Raji (cell line): Measurements from ENCODE around the gene STAT1.

Experiments used
- POLR2A ChIP-seq: IDR thresholded peaks from 2 replicates; pipeline ENCODE4 v1.6.1; 2011; ENCODE audit warnings: low read depth, low read length, control low read depth; ENCODE audit not compliant: insufficient read depth

STAT1 gene

DNA sequence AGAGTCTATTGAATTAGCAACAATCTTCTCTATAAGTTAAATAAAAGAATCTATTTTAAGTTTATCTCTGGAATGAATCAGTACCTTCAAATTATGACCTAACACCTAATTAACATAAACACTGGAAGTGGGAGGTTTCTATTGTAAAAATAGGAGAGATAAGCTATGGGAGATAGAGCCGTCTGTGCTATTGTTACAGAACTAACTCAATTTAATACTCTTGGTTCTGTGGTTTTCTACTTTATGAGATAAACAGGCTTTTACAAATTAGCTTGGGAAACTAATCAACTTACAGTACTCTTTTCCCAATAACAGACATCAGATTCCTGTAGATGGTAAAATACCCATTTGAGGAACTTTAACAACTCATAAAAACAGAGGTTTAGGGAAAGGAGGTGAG, 25.6 kb upstream of the STAT1 start:
- no peak for TF ChIP-seq POLR2A

DNA sequence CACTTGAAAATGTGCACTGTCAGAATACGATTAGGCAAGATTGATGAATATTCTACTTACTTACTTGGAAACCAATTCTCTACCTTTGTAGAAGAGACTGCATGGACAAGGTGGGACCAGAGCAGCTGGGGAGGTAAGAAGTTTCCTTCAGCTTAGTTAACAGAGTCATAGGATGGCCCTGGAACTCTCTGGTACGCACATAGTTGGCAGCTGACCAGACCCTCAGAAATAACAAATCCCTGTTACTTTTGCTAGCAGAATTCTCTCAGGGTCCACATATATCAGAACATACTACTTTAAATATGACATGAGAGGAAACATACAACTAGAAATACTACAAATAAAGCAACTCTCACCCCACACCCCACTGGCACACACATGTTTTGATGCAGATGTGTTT, 24.8 kb upstream of the STAT1 start:
- TF ChIP-seq POLR2A: no peak

DNA sequence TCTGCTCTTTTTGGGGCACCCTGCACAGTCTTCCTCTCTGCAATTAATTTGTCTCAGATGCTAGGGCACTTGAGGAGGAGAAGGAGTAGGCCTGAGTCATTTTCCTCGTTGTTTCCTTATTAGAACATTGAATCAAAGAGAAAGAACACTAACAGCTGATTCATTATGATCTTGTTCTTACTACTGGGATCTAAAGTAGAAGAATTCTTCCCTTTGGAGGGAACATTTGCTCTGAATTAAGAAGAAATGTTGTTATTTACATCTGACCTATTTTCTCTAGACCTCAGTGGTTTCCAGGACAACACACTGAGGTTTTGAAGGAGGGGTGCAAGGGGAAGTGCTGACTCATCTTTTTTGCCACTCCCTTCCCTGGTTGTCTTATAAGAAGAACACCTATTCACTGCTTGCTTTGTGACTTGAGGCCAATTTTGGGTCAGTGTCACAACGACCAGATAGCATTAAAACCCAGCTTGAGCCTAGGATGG, 24.3 kb upstream of the STAT1 start:
- TF ChIP-seq POLR2A: no peak

DNA sequence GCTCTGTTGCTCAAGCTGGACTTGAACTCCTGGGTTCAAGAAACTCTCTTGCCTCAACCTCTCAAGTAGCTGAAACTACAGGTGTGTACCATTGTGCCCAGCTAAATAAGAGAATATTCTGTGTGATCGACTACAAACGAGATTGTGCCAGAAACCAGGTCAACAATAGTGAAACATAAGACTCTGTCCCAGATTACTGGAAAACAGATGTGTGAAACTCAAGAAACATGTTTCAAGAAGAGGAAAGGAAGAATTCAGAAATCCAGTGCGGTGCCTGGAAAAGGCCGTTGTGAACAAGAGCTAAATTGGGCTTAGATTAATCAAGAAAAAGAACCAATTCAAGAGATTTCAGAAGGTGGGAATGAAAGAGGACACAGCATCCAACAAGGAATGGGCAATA, 23.4 kb upstream of the STAT1 start:
- no peak for TF ChIP-seq POLR2A

DNA sequence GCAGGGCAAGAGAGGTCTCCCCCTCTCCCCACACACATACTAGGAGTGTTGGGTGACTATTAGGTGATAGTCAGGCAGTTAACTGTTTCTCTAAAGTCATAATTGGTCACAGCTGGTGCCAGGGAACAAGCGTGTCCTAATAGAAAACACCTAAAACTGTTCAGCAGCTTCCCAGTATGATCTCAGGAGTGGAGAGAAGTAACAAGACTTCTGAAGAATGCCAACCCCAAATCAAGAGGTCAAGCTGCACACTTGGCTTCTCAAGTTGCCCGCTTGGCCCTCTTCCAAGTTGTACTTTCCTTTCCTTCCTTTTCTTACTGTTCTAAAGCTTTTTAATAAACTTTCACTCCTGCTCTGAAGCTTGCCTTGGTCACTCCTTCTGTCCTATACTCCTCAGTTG, 22.4 kb upstream of the STAT1 start:
- no peak for TF ChIP-seq POLR2A

DNA sequence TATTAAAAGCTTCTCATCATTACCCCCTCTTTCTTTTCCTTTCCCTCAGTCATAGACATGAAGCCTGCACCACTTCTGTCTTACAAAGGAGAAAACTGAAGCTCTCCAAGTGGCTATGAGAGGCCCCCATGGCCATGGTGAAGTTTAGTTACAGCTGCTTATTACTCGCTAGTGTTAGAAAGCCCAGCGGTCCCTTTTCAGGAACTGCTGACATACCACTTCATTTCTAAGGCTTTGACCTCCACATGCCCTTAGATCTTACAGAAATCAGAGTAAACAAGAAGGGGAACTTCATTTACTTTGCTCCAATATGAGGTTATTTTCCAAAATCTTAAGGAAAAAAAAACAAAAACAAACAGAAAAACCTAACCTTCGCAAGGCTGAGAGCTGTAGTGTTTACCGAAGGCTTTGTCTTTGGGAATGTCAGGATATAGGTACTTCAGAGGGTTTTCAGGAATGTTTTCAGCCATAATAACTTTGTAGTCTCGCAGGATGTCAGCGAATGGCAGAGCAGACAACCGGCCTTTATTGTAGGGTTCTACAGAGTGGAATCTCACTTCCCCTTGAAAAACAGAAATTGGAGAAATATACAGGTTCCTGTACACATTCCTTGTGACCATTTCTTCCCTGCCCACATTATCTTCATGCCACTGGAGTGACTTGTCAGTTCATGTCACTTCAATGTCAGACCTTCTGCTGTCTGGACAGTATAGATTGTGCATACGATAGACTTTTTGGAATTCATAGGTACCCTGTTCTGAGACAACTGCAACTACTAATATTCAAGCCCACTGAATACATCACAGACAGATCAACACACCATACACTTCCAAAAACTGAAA, 18.8 kb upstream of the STAT1 start:
- TF ChIP-seq POLR2A: no peak

DNA sequence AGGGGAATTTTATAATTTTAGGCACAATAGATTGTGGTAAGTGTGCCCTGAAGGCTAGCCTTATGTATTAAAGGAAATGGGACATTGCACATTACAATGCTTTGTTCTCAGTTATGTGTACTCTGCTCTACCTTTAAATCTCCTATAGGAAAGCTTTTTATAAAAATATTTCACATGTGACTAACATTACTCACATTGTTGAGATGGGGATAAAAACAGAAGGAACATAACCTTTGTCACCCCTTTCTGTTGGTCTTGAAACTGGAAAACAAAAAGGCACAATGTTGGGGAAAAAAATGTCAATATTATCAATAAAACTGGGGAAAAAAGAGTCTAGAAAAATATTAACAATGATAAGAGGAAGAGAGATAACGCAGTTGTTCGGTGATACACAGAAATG, 17.3 kb upstream of the STAT1 start:
- TF ChIP-seq POLR2A: no peak

DNA sequence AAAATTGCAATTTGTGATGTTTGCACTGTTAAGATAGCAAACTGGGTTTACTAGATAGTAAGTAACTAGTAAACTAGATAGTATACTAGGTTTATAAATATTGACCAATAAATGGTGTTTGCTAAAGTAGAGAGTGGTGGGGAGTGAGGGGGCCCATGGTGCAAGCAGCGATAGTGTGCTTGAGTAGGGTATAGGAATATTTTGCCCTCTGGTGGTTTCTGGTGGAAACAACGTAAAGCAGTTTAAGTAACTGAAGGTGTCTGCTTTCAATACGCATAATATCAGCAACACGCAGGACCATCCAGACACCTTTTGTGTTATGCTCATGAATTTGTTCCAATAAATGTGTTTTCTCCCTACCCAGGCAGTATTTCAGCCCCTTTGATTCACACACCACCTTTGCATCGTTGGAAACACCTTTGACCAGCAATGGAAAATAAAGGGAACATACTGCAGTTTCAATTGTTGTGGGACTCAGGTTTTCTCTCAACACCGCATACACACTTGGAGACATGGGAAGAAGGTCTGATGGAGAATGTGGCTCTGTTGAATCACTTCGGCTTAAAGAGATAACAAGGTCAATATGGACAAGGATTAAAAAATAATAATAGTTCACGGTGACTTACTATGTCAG, 16.7 kb upstream of the STAT1 start:
- TF ChIP-seq POLR2A: no peak

DNA sequence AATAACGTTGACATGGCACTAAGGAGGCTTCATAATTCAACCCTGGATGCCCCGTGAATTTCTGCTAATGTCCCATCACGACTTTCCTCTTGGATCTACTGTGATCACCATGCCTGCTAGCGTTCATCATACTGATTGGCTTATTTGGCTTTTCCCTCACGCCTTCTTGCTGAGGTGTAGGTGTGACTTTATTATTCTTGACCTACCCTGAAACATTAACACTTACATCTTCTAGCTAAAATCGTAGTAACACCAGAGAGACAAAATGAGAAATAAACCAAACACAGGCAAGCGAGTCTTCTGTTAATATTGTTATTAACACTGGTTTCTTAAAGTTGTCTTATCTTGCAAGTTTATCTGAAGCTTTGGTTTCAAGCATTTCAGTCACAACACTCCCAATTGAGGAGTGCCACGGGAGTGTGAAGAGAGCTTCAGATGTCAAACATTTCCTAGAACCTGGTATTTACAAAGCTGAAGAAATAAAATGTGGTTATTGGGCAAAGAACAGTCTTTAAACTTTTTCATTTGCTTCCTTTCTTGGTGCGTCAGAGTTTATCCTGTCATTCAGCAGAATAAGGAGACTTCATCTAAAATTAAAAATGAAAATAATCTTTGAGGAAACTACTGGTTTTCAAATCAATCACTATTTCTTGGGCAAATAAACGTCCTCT, 15.4 kb upstream of the STAT1 start:
- no peak for TF ChIP-seq POLR2A

DNA sequence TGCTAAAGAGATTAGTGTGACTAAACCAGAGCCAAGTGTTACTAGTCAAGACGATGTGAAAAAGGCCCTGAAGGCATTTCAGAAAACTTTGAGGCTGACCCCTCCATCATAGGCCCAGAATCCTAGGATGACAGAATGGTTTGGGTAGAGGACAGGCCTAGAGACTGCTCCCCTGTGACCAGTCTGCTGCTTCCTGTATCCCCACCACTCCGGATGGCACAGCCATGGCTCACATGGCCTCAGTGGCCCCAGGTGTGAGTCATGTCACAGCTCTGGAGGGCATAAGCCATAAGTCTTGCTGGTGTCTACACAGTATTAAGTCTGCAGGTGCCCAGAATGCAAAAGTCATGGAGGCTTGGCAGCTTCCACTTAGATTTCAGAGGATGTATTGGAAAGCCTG, 12.4 kb upstream of the STAT1 start:
- TF ChIP-seq POLR2A: no peak

DNA sequence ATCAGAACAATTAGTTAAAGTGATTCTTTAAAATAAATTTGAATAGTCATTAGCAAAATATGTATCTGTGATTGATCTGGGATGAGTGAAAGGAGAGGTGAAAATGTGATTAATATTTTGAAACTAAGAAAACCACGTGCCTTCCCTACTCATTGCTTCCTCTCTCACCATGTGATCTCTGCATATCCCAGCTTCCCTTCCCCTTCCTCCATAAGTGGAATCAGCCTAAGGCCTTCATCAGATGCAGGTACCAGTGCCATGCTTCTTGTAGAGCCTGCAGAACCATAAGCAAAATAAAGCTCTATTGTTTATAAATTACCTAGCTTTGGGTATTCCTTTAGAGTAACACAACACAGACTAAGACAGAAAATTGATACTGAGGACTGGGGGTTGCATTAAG, 11.2 kb upstream of the STAT1 start:
- TF ChIP-seq POLR2A: no peak

DNA sequence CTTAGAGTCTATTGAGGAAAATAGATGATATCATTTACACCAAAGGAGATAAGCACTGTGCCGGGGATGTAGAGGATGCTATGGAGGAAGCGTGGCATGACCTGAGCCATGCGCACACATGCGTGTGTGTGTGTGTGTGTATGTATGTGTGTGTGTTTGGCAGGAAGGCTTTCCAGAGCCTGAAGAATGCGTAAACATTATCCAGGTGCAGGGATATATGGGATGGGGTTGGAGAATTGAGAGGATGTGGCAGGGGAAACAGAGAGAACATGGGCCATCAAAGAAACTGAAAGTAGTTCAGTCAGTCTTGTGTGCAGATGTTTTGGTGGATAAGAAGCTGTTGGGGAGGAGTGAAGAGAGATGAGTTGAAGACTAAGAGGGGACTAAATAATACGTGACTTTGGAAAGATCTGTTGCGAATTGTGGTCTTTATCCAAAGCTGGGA, 9.3 kb upstream of the STAT1 start:
- TF ChIP-seq POLR2A: no peak

DNA sequence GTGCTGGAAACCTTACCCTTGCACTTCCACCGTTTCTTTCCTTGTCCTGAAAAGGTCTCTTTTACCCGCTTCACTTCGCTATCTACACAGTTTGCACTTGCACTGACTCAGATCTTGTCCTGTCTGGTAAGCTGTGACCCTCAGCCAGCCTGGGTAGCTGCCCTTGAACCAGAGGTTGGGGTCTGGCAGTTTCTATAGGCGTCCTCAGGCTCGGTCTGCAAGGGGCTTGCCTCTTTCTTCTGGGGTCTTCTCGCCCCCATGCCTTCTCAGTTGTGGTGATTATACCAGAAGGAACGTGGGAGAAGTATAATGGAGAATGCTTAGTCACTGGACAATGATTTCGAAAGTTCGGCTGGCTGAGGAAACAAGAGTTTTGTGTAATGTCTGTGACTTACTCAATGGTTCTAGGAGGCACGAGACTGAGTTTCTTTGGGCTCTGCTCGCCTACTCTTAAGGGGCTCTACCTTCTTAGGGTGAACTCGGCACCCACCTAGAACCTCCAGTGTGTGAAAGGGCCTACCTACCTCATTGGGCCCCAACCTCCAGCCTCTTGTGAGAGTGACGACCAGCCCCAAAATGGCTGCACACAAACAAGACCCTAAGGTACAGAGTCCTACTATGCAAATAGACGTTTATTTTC, 6.9 kb upstream of the STAT1 start:
- TF ChIP-seq POLR2A: no peak

DNA sequence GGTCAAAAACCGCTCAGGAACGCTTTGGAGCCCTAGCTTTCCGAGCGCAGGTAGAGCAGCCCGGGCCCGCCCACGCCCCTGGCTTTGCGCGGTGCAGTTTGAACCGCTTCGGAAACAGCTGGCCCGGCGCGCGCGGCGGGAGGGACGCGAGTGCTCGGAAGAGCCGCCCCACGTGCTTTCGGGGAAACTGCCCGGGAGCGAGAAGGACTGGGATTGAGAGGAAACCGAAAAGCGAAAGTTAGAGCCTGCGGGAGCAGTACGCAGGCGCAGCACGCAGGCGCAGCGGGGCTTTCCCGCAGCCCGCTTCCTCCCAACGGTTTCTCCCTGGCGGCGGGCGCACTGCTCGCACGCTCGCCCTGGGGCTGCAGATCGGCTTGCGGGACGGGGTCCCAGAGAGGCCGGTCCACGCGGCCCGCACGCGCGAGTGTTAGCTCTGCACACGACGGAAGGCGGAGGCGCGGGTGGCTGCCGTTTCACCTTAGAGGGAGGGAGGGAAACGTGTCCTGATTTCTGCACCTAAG, 6.3 kb upstream of the STAT1 start:
- peak; percentile 70 for TF ChIP-seq POLR2A

DNA sequence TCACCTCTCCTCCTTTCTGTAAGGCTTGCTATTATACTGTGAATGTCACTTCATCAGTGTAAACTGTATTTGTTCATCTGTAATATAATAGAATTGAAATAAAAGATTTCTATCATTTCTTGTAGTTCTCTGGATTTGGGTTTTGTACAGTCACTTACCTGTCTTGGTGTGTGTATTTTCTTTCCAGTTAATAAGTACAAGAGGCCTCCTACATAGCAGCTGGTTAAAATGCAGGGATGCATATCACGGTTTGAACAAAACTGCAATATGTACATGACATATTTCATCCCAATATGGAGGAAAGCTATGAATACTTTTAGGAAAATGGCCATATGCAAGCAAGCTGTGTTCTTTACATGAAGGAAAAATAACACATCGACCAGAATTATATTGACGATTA, 5.4 kb upstream of the STAT1 start:
- no peak for TF ChIP-seq POLR2A
